ENCODE data around the gene IGSF8. TPM values are rescaled to one million over a fixed set of nuclear protein-coding genes. Genes with fewer than 3 reads are reported as not detected.

IGSF8 gene
- total RNA-seq, 1 experiment from 2014 or later, result 52.6 TPM

DNA sequence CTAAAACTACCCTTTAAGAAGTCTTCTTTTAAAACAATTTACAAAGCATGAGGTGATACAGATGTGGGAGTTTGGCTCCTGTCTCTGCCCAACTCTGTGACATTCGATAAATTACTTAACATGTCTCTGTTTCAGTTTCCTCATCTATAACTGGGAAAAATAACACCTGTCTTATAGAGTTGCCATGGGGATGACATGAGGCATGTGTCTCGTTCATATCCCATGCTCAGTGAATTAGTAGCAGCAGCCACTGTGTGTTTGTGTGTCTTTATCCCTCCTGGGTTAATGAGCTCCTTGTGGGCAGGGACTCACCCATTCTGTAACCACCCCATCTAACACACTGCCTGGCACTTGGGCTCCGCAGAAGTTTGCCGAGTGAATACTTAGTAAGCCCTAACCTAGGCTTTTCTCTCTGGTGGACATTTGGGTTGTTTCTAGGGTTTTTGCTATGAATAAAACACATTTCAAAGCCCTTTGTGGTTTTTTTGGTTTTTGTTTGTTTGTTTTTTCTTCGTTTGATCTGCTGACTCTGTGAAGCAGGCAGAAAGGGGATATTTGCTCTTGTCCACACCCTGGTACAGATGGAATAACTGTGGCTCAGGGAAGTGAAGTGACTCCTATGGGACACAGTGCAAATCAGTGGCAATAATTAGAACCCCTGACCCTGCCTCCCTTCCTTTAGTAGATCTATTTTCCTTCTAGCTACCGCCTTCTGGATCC is 17.9 kb downstream of the IGSF8 start:
- in situ Hi-C loops (cut with HindIII; ENCODE audit: low pct_unique_long_range_greater_than_20kb, low sequenced_read_pairs), result no loop called here
- no peak for DNase-seq (ENCODE audit: low read depth)

DNA sequence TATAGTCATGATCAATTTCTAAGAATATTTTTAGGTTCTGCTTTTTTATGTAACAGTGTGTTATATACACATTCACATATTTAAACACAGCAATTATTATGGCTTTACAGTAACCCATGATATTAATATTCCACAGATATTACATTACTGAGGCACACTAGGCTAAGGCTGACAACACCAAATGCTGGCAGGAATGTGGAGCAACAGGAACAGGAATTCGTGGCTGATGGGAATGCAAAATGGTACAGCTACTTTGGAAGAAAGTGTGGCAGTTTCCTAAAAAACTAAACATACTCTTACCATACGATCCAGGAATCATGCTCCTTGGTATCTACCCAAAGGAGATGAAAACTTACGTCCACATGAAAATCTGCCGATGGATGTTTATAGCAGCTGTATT is 19.0 kb downstream of the IGSF8 start:
- in situ Hi-C loops (cut with HindIII; ENCODE audit: low pct_unique_long_range_greater_than_20kb, low sequenced_read_pairs), result no loop called here
- no peak for DNase-seq (ENCODE audit: low read depth)

- in situ Hi-C loops (cut with HindIII; ENCODE audit: low pct_unique_long_range_greater_than_20kb, low sequenced_read_pairs), result no loop called here
- DNase-seq (ENCODE audit: low read depth), result peak; percentile 25
These were observed 19.8 kb downstream of the IGSF8 start for GRCh38 chr1:160078512-160079195.

DNA sequence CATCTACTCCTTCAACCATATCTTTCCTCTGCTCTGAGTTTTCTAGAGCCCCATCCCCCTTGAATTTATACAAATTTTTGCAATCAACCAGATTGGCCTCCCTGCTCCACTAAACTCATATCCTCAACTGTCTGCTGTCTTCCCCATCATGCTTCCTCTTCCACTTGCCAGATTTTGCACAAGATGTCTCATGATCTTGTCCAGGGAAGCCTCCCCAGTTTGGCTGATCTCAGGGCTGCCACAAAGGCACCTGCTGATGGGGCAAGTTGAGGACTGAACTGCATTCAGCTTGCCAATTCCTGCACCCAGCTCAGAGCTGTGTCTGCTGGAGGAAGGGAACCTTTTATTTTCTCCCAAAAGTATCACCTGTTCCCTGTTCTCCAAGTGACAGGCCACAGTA is 20.9 kb downstream of the IGSF8 start:
- in situ Hi-C loops (cut with HindIII; ENCODE audit: low pct_unique_long_range_greater_than_20kb, low sequenced_read_pairs), result no loop called here
- DNase-seq (ENCODE audit: low read depth), result no peak

DNA sequence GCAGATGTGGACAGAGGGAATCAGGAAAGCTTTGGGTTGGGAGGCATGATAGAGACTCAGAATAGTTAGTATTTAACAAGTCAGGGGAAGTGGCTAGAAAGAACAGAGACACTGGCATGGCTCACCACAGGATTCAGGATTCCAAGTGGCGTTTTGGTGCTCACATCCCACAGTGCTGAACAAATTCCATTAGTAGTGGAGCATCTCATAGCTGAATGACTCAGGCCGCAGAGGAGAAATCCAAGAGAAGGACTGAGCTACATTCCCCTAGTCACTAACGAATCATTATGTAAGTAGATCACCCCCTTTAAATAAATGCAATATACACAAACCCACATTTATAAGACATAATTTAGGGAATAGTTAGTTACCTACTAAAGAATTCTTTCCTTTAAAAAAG is 22.1 kb downstream of the IGSF8 start:
- DNase-seq (ENCODE audit: low read depth), result no peak
- in situ Hi-C loops (cut with HindIII; ENCODE audit: low pct_unique_long_range_greater_than_20kb, low sequenced_read_pairs), result no loop called here

DNA sequence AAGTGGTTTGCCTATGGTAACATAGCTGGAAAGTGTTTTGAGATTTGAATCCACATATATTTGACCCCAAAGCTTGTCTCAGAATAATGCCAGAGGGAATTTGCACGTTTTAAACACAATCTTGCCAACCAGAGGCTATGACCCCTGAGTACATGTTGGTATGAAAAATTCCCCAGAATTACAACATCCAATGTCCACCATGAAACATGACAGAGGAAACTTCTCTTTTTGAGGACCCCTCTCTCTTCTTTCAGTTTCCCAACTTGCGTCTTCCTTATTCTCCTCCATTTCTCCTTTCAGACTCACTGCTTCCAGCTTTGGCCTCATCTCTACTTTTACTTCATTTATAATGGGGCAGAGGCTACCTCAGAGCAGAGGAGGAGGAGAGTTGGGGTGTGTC is 22.6 kb downstream of the IGSF8 start:
- no peak for DNase-seq (ENCODE audit: low read depth)
- in situ Hi-C loops (cut with HindIII; ENCODE audit: low pct_unique_long_range_greater_than_20kb, low sequenced_read_pairs), result no loop called here

GRCh38 chr1:160074865-160075264 is 23.6 kb downstream of the IGSF8 start:
- in situ Hi-C loops (cut with HindIII; ENCODE audit: low pct_unique_long_range_greater_than_20kb, low sequenced_read_pairs), result no loop called here
- no peak for DNase-seq (ENCODE audit: low read depth)

GRCh38 chr1:160071289-160071688 is 27.1 kb downstream of the IGSF8 start:
- in situ Hi-C loops (cut with HindIII; ENCODE audit: low pct_unique_long_range_greater_than_20kb, low sequenced_read_pairs), result no loop called here

DNA sequence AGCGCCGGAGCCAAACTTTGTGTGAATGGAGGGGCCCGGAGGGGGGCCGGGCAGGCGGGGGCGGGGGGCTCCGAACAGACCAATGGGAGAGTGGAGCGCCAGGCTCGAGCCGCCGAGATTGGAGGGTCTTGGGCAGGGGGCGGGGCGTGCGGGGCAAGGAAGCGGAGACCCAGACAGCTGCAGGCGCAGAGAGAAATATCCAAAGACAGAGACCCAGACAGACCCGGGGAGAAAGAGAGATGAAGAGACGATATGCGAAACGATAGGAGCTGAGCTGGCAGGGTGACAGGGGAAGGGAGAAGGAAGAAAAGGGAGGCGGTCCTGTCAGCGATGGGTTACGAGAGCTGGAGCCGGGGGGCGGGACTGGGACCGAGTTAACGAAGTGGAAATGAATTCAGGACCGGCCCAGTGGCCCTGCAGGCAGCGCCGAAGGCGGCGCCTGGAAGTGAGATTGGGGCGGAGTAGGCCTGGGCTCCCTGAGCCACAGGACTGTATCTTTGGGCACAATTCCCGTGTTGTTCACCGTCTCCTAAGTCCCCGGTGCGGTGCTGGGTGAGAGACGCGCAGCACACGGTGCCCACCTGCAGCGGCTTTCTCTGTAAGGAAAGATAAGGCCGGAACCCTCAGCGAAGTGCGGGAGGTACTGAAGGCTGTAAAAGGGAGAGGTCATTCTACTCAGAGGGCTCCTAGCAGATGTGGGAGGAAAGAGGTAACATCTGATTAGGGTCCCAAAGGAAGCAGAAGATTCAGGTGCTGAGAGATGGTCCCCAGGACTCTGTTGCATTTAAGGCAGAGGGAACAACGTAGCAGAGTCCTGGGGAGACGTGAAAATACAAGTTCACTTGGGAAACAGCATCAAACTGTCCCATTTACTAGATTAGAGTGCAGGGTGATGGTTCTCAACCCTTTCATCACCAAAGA is 27.9 kb downstream of the IGSF8 start:
- in situ Hi-C loops (cut with HindIII; ENCODE audit: low pct_unique_long_range_greater_than_20kb, low sequenced_read_pairs), result no loop called here

More at GRCh38 chr1:160071289-160071688, 27.1 kb downstream of the IGSF8 start:
- DNase-seq (ENCODE audit: low read depth), result no peak

DNA sequence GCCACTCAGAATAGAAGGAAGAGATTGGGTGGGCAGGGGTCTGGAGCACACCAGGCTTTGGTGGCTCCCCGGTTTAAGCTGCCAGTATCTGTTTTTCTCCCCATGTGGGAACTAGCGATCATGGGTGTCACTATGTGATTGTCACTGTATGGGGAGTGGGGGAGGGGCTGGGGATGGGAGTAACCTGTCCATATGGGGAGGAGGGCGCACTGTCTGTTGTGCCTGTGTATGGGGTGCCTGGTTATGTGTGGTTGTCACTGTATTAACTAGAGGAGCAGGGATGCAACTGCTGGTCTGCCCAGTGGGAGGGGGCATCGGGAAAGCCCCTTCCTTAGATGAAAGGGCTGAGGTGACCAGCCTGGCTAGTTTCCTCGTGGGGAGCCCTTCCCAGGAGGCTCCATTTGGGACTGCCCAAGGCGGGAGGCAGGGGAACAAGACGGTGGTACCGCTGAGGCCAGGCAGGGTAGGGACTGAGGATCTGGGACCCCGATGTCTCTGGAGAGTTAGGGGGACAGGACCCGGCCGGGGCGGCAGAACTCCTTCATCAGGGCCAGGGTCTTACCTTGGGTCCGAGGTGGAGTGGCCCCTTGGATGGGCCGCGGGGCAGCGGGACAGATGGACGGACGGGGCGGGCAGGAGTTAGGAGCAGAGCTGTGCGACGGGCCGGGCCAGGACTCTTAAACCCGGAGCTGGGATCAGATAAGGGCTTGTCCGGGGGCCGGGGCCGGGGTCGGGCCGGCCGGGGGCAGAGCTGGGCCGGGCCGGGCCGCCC is 28.8 kb downstream of the IGSF8 start, which contains the start of gene KCNJ10:
Gene KCNJ10 (minus strand): TSS at position 701 of the 772 bp plus-strand sequence. CDS start 27,628 bp downstream, outside the sequence.
- in situ Hi-C loops (cut with HindIII; ENCODE audit: low pct_unique_long_range_greater_than_20kb, low sequenced_read_pairs), result no loop called here

More for the DNA sequence above, 27.9 kb downstream of the IGSF8 start:
- DNase-seq (ENCODE audit: low read depth), result peak; percentile 55

DNA sequence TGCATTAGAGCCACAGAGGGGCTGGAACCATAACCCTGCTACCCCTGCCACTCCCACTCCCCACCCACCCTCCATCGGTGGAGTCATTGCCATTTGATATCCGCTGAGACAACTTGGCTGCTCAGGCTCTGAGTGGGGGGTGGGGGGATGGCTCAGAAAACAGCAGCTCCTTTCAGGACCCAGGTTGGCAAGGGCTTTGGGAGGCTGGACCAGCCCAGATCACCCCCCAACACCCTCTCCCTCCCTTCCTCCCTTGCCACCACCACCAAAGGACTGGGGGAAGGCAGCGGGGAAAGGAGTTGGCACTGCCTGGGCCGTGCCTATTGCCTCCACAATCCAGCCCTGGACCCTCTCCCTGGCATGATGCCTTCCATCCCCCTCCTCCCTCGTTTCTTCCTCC is 30.2 kb downstream of the IGSF8 start:
- DNase-seq (ENCODE audit: low read depth), result no peak
- in situ Hi-C loops (cut with HindIII; ENCODE audit: low pct_unique_long_range_greater_than_20kb, low sequenced_read_pairs), result no loop called here

More for the DNA sequence above, 28.8 kb downstream of the IGSF8 start, which contains the start of gene KCNJ10:
- DNase-seq (ENCODE audit: low read depth), result no peak

GRCh38 chr1:160066829-160067745 is 31.3 kb downstream of the IGSF8 start:
- in situ Hi-C loops (cut with HindIII; ENCODE audit: low pct_unique_long_range_greater_than_20kb, low sequenced_read_pairs), result no loop called here
- DNase-seq (ENCODE audit: low read depth), result no peak

GRCh38 chr1:160064746-160065145 is 33.7 kb downstream of the IGSF8 start:
- in situ Hi-C loops (cut with HindIII; ENCODE audit: low pct_unique_long_range_greater_than_20kb, low sequenced_read_pairs), result no loop called here
- no peak for DNase-seq (ENCODE audit: low read depth)

GRCh38 chr1:160064164-160064563 is 34.3 kb downstream of the IGSF8 start:
- in situ Hi-C loops (cut with HindIII; ENCODE audit: low pct_unique_long_range_greater_than_20kb, low sequenced_read_pairs), result no loop called here
- no peak for DNase-seq (ENCODE audit: low read depth)

- in situ Hi-C loops (cut with HindIII; ENCODE audit: low pct_unique_long_range_greater_than_20kb, low sequenced_read_pairs), result no loop called here
- no peak for DNase-seq (ENCODE audit: low read depth)
These were observed 35.2 kb downstream of the IGSF8 start for GRCh38 chr1:160063176-160063575.

- no peak for DNase-seq (ENCODE audit: low read depth)
- in situ Hi-C loops (cut with HindIII; ENCODE audit: low pct_unique_long_range_greater_than_20kb, low sequenced_read_pairs), result no loop called here
These were observed 36.2 kb downstream of the IGSF8 start for GRCh38 chr1:160062230-160062532.

Data from Caki2 (cell line).